Nucleus accumbens (tissue), 56 donors: ENCODE data around the gene DCXR.

Experiments
- DNase-seq, 56 donors: peaks; one replicate each; lab custom pipeline; 2025; lab: John Stamatoyannopoulos, UW

DCXR gene

GRCh38 chr17:82076018-82076784, 38.7 kb upstream of the DCXR start:
- no peak for DNase-seq

GRCh38 chr17:82073446-82073845, 35.9 kb upstream of the DCXR start:
- DNase-seq = no peak

- no peak for DNase-seq
Measured at GRCh38 chr17:82072827-82073226, 35.3 kb upstream of the DCXR start.

- DNase-seq = no peak
Measured at GRCh38 chr17:82070611-82071010, 33.1 kb upstream of the DCXR start.

- peak in 41 of 56 donors; percentile 5 to 75 (median 36) for DNase-seq
Measured at GRCh38 chr17:82065638-82066303, 28.3 kb upstream of the DCXR start, which contains the start of gene DUS1L. Gene DUS1L (minus strand): TSS chr17:82065804. CDS start chr17:82065059, 745 bp downstream.

GRCh38 chr17:82065193-82065637, 27.7 kb upstream of the DCXR start:
- DNase-seq = peak in 3 of 56 donors; percentile 33 to 36 (median 36)

- DNase-seq = no peak
Measured at GRCh38 chr17:82064433-82065192, 27.1 kb upstream of the DCXR start.

DNA sequence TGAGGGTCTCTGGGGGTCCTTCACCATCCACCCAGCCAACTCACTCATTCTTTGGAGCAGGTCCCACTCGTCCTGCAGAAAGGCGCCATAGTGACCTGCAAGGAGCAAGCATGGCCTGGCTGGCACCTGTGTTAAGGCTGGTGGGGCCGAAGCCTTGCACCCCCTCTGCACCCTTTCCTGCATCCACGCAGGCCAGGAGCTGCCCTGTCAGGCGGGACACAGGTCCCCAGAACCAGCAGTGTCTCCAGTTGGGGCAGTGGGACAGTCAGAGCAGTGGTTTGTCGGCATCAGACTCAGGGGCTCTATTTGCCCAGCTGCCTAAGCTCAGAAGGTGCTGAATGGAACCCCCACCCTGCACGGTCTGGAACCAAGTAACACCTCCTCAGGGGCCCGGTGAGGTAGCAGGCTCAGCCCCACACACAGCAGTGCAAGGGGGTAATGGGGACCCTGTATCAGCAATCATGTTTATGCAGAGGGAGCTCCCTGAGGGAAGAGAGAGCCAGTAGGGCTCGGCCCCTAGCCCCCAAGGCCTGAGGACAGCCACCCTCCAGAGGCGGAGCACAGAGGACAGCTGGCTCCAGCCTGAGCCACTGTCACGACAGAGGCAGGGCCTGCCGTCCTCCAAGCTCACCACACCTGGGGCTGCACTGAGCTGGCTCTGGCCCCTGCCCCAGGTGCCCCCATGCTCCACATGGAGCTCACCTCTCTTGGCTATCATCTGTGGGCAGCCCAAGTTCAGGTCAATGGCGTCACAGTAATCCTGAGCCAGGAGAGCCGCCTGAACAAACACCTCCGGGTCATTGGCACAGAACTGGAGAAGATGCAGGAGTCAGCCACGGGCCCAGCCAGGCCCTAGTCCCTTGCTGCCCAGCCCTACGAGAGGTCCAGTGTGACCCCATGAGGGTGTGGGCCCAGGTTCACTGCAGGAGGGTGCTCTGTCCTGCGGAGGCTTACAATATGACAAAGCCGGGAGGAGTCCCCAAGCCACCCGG, 26.2 kb upstream of the DCXR start:
- DNase-seq = no peak

- no peak for DNase-seq
Measured at GRCh38 chr17:82062984-82063368, 25.5 kb upstream of the DCXR start.

- DNase-seq = no peak
Measured at GRCh38 chr17:82062076-82062983, 24.8 kb upstream of the DCXR start.

GRCh38 chr17:82061047-82061925, 23.8 kb upstream of the DCXR start:
- no peak for DNase-seq

- no peak for DNase-seq
Measured at GRCh38 chr17:82060614-82061013, 23.1 kb upstream of the DCXR start.

DNA sequence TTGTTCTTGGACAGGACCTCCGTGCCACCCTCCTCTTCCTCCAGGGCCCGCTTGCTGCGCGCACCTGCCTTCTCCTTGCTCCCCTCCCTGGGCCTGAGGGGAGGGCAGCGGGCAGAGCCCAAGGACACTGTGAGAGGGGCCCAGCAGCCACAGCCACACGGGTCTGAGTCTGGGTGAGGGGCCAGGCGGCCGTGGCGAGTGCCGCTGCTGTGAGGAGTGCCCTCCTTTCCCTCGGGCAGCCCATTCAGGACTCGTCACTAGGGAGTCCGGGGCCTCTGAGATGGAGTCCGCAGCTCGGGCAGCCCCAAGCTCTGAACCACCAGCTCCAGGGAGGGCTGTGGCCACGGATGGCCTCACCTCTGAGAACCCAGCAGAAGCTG, 22.5 kb upstream of the DCXR start:
- DNase-seq = no peak

DNA sequence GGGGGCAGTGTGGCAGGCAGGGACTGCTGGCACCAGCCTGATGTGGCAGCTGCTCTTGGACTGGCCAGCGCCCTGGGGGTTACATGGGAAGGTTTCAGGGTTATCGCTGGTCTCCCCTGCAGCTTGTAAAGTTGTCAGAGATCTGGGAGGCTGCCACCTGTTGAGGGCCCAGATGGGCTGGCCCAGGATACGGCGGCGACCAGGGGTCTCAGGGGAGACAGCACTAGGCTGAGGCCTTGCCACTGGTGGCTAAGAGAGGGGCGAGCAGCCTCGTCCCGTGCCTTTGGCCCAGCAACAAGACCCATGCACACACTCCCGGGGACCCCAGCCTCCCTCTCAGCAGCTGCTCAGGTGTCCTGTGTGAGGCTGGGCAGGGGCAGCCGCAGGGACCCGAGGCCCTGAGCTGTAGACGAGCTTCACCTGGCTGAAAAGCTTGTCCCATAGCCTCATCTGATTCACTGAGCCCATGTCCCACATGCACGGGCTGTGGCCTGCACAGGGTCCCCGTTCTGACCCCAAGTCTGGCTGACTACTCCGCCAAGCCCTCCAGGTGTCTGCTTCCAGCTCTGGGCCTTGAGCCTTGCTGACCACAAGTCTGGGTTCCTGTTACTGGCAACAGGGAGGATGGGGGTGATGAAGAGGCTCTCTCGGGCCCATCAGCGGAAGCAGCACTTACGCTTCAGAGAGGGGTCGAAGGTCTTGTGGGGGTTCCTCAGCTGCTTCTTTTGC, 21.9 kb upstream of the DCXR start:
- no peak for DNase-seq

DNA sequence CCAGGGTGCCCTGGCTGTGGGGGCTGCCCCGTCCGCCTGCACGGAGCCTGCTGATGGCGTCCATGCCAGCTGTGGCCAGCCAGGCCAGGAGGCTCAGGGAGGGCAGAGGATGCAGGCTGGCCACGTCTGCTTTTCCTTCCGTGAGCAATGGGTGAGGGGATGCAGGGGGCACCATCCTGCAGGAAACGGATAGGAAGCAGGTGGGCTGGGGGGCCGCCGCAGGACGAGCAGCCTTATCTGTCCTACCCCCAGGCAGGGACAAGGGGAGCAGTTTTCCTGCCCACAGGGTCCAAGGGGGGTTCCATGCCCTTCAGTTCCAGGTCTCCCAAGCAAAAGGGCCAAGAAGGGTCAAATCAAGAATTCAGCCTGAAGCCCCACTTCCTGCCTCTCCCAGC, 21.4 kb upstream of the DCXR start:
- DNase-seq = no peak

DNA sequence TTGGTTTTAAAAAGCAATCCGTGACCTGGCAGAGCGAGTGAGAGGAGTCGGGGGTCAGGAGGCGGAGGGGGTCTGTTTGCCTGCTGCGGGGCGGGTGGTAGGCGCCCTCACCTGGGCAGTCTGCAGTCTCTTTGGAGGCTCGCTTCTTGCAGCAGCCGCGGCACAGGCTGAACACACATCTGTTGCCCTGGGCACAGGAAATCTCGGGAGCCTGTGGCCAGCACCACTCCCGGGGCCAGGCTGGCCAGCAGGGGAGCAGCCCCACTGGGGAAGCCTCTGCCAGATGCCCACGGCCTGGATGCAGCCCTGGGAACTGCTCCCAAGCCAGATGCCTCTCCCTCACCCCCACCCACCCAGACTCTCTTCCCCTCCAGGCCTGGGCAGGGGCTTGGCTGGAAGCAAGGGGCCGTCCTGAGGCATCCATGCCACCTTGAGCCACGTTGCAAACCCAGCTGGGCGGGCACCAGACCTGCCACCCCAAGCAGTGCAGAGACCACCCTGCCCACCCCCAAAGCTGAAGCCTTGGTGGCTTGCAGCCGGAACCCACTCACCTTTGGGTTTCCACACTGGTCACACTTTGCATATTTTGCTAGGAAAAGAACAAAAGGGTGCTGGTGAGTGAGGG, 20.8 kb upstream of the DCXR start:
- DNase-seq = no peak
